Small intestine (tissue), 7 donors: ENCODE measurements around the gene LTF. TPM values are rescaled to one million over a fixed set of nuclear protein-coding genes. Genes with fewer than 3 reads are reported as not detected.
A peak's percentile ranks its signal among the peaks of the same experiment; 100 is the strongest.

ENCODE experiments used
- DNase-seq, 2 donors: peaks; one replicate each; pipeline versions ENCODE4 v3.0.0 to v3.0.0-alpha.2; 2013
- FAIRE-seq: peaks from 2 replicates; lab custom pipeline; 2012; peaks lifted over from hg19 to GRCh38; lab: Jason Lieb, UNC
- H3K27ac ChIP-seq, 3 donors: one replicate each; pipeline ENCODE4 v1.5.1; 2013; ENCODE audit warnings: low read length in 2 of 3, mild to moderate bottlenecking in 2 of 3, control low read depth in 1 of 3, inconsistent platforms in 1 of 3, low read depth in 1 of 3, moderate library complexity in 1 of 3
- H3K27me3 ChIP-seq, 3 donors: one replicate each; pipeline ENCODE4 v1.6.1; 2013; ENCODE audit warnings: low read length in 3 of 3, inconsistent platforms in 1 of 3; ENCODE audit not compliant: control insufficient read depth in 3 of 3, insufficient read depth in 3 of 3
- H3K36me3 ChIP-seq, 3 donors: one replicate each; pipeline ENCODE4 v1.6.1; 2013; ENCODE audit warnings: low read length in 3 of 3, inconsistent platforms in 1 of 3, low read depth in 1 of 3, mild to moderate bottlenecking in 1 of 3, moderate library complexity in 1 of 3; ENCODE audit not compliant: control insufficient read depth in 3 of 3, insufficient read depth in 2 of 3
- H3K4me1 ChIP-seq, 3 donors: one replicate each; pipeline ENCODE4 v1.6.1; 2013; ENCODE audit warnings: low read length in 2 of 3, inconsistent platforms in 1 of 3, low read depth in 1 of 3, mild to moderate bottlenecking in 1 of 3, moderate library complexity in 1 of 3; ENCODE audit not compliant: control insufficient read depth in 3 of 3, insufficient read depth in 2 of 3
- H3K4me3 ChIP-seq, 3 donors: one replicate each; pipeline ENCODE4 v1.5.1; 2013; ENCODE audit warnings: low read length in 3 of 3, control low read depth in 1 of 3, inconsistent platforms in 1 of 3, low read depth in 1 of 3, mild to moderate bottlenecking in 1 of 3, moderate library complexity in 1 of 3
- H3K9me3 ChIP-seq, 2 donors: one replicate each; pipeline ENCODE4 v1.6.1; 2013; ENCODE audit warnings: low read depth in 1 of 2, low read length in 1 of 2; ENCODE audit not compliant: control insufficient read depth in 2 of 2, insufficient read depth in 1 of 2
- WGBS, 3 donors: extraction: QIAGEN DNeasy Blood & Tissue Kit; methylation state at CpG; one replicate each; pipeline ENCODE4 v1.1.7; 2013; 5-methylcytosine and 5-hydroxymethylcytosine counted together
- polyA plus RNA-seq, 4 donors: library from polyadenylated mRNA; stranded (reverse) in 3 of 4; unstranded in 1 of 4; fragments of 200-250 nt in 3 of 4; fragments of 120-200 nt in 1 of 4; gene quantifications; one replicate each; pipeline versions ENCODE4 v1.2.1 to v1.2.3, GENCODE V29; 2013
- donor health status: healthy with polysubstance abuse.
- donor health status: control.
- donor health status: control.
- donor health status: Bipolar disorder and iron deficiency.
- donor health status: healthy.

LTF gene
- polyA plus RNA-seq, 4 donors, result 0.22 to 6.0 (median 1.5) TPM

GRCh38 chr3:46485779-46486175 lies 21.1 kb upstream of the LTF start:
- DNase-seq (no peak), FAIRE-seq (no peak)
- WGBS, 3 donors, result 49 to 71% (median 65%) methylated on average over 4 of the region's 4 CpGs
- Histone ChIP-seq H3K36me3 (no peaks in the 10 kb centered on the region), H3K27ac (peak overlapping the region in 2 of 3 donors; percentile 56 to 85), H3K4me1 (peaks cover 0 to 50% (median 0%) of the 10 kb centered on the region in 3 donors), H3K9me3 (peaks cover 0 to 6% of the 10 kb centered on the region in 2 donors), H3K27me3 (no peaks in the 10 kb centered on the region), H3K4me3 (no peak overlapping the region)

GRCh38 chr3:46484911-46485778 lies 20.4 kb upstream of the LTF start:
- Histone ChIP-seq H3K27me3 (no peaks in the 10 kb centered on the region), H3K27ac (peak overlapping the region in 2 of 3 donors; percentile 56 to 85), H3K4me1 (peaks cover 0 to 53% (median 0%) of the 10 kb centered on the region in 3 donors), H3K4me3 (no peak overlapping the region), H3K36me3 (no peaks in the 10 kb centered on the region), H3K9me3 (peaks cover 0 to 6% of the 10 kb centered on the region in 2 donors)
- peak; percentile 56 to 88 for DNase-seq
- 20 to 55% (median 40%) methylated on average over 10 of the region's 10 CpGs for WGBS, 3 donors
- FAIRE-seq, result no peak

GRCh38 chr3:46484388-46484787 lies 19.7 kb upstream of the LTF start:
- no peaks in the 10 kb centered on the region for H3K36me3 ChIP-seq
- H3K4me3 ChIP-seq, result no peak overlapping the region
- 86 to 94% (median 94%) methylated on average over 1 of the region's 1 CpG for WGBS, 3 donors
- H3K4me1 ChIP-seq, result peaks cover 0 to 53% (median 0%) of the 10 kb centered on the region in 3 donors
- DNase-seq (no peak), FAIRE-seq (no peak)
- peak overlapping the region in 2 of 3 donors; percentile 56 to 85 for H3K27ac ChIP-seq
- no peaks in the 10 kb centered on the region for H3K27me3 ChIP-seq
- H3K9me3 ChIP-seq, result peaks cover 0 to 6% of the 10 kb centered on the region in 2 donors

- peak overlapping the region in 1 of 3 donors; percentile 85 for H3K27ac ChIP-seq
- no peaks in the 10 kb centered on the region for H3K27me3 ChIP-seq
- no peak for DNase-seq
- peaks cover 0 to 48% (median 0%) of the 10 kb centered on the region in 3 donors for H3K4me1 ChIP-seq
- H3K9me3 ChIP-seq, result peaks cover 0 to 6% of the 10 kb centered on the region in 2 donors
- H3K36me3 ChIP-seq, result no peaks in the 10 kb centered on the region
- WGBS, 3 donors, result 89 to 95% (median 94%) methylated on average over 2 of the region's 2 CpGs
- no peak overlapping the region for H3K4me3 ChIP-seq
- FAIRE-seq, result no peak
Observed at GRCh38 chr3:46483825-46484224, 19.1 kb upstream of the LTF start.

GRCh38 chr3:46482632-46483350 lies 18.1 kb upstream of the LTF start:
- Histone ChIP-seq H3K4me3 (no peak overlapping the region), H3K27me3 (no peaks in the 10 kb centered on the region), H3K4me1 (peaks cover 0 to 52% (median 0%) of the 10 kb centered on the region in 3 donors), H3K27ac (no peak overlapping the region), H3K9me3 (peaks cover 0 to 2% of the 10 kb centered on the region in 2 donors), H3K36me3 (no peaks in the 10 kb centered on the region)
- no peak for DNase-seq
- FAIRE-seq, result no peak
- 75 to 92% (median 83%) methylated on average over 1 of the region's 1 CpG for WGBS, 3 donors

GRCh38 chr3:46481636-46482035 lies 16.9 kb upstream of the LTF start:
- H3K27ac ChIP-seq, result no peak overlapping the region
- no peaks in the 10 kb centered on the region for H3K36me3 ChIP-seq
- 90 to 92% (median 91%) methylated on average over 4 of the region's 4 CpGs for WGBS, 3 donors
- no peaks in the 10 kb centered on the region for H3K27me3 ChIP-seq
- no peaks in the 10 kb centered on the region for H3K9me3 ChIP-seq
- no peak overlapping the region for H3K4me3 ChIP-seq
- DNase-seq (no peak), FAIRE-seq (no peak)
- H3K4me1 ChIP-seq, result peaks cover 0 to 52% (median 0%) of the 10 kb centered on the region in 3 donors

GRCh38 chr3:46480491-46481195 lies 15.9 kb upstream of the LTF start:
- Histone ChIP-seq H3K4me1 (peaks cover 0 to 42% (median 0%) of the 10 kb centered on the region in 3 donors), H3K36me3 (no peaks in the 10 kb centered on the region), H3K27ac (no peak overlapping the region), H3K9me3 (no peaks in the 10 kb centered on the region), H3K27me3 (no peaks in the 10 kb centered on the region), H3K4me3 (no peak overlapping the region)
- WGBS, 3 donors, result 87 to 91% (median 90%) methylated on average over 6 of the region's 6 CpGs
- DNase-seq, result no peak
- FAIRE-seq, result no peak

- H3K27me3 ChIP-seq, result no peaks in the 10 kb centered on the region
- 80 to 85% (median 85%) methylated on average over 5 of the region's 5 CpGs for WGBS, 3 donors
Observed at GRCh38 chr3:46479696-46480095, 15.0 kb upstream of the LTF start.

More at GRCh38 chr3:46479696-46480095, 15.0 kb upstream of the LTF start:
- no peak for DNase-seq
- H3K36me3 ChIP-seq, result no peaks in the 10 kb centered on the region
- H3K4me1 ChIP-seq, result peaks cover 0 to 32% (median 0%) of the 10 kb centered on the region in 3 donors
- H3K9me3 ChIP-seq, result no peaks in the 10 kb centered on the region
- no peak for FAIRE-seq
- H3K27ac ChIP-seq, result no peak overlapping the region
- no peak overlapping the region for H3K4me3 ChIP-seq
